ENCODE measurements around the gene CAMKK2. TPM values are rescaled to one million over a fixed set of nuclear protein-coding genes. Genes with fewer than 3 reads are reported as not detected.
A peak's percentile ranks its signal among the peaks of the same experiment; 100 is the strongest.

The CAMKK2 gene
- polyA plus RNA-seq, 1 donor from 2014 or later, result 29.2 TPM

GRCh38 chr12:121188227-121188626 lies 108.3 kb downstream of the CAMKK2 start:
- Histone ChIP-seq H3K4me3 (ENCODE audit: low read length) (peak overlapping the region; percentile 22), H2AFZ (ENCODE audit: low read depth, low read length) (no peak overlapping the region), H3K9ac (ENCODE audit: low read length) (no peak overlapping the region), H3K27ac (ENCODE audit: low read length) (no peak overlapping the region), H3K9me2 (ENCODE audit: insufficient read depth, low read length) (no peaks in the 10 kb centered on the region), H4K20me1 (ENCODE audit: insufficient read depth) (no peaks in the 10 kb centered on the region), H3K36me3 (ENCODE audit: insufficient read depth, low read length) (no peaks in the 10 kb centered on the region), H3F3A (ENCODE audit: insufficient read depth, low read length, poor library complexity, severe bottlenecking) (no peaks in the 10 kb centered on the region), H3K27me3 (ENCODE audit: insufficient read depth, low read depth, low read length) (no peaks in the 10 kb centered on the region), H3K79me2 (replicated peaks; ENCODE audit: insufficient read depth, low read length) (no peaks in the 10 kb centered on the region), H3K9me3 (ENCODE audit: low read length) (no peaks in the 10 kb centered on the region), H3K4me2 (ENCODE audit: low read length) (peak overlapping the region; percentile 56)
- no peak for TF ChIP-seq EZH2 (IDR thresholded peaks at IDR 0.05; ENCODE audit: borderline replicate concordance, insufficient read depth, low read length, poor library complexity, severe bottlenecking)
- no peak for TF ChIP-seq POLR2AphosphoS5 (IDR thresholded peaks at IDR 0.05)
- no peak for TF ChIP-seq SMC3 (conservative IDR thresholded peaks at IDR 0.05; ENCODE audit: poor library complexity)
- no peak for TF ChIP-seq TAF1 (IDR thresholded peaks at IDR 0.05; ENCODE audit: low read depth)
- TF ChIP-seq CTCF (IDR thresholded peaks at IDR 0.05; ENCODE audit: poor library complexity, severe bottlenecking), result no peak
- TF ChIP-seq REST (IDR thresholded peaks at IDR 0.05; ENCODE audit: borderline replicate concordance), result no peak
- no peak for TF ChIP-seq MXI1 (conservative IDR thresholded peaks at IDR 0.05; ENCODE audit: poor library complexity, severe bottlenecking)
- TF ChIP-seq EP300 (conservative IDR thresholded peaks at IDR 0.05; ENCODE audit: poor library complexity, severe bottlenecking), result no peak
- no peak for TF ChIP-seq RAD21 (conservative IDR thresholded peaks at IDR 0.05)

Other genes starting within 250 kb of the CAMKK2 start
- gene P2RX7, start 163.8 kb downstream of the CAMKK2 start, polyA plus RNA-seq, result not detected in 2 replicates
- 5.0 and 5.8 TPM in 2 replicates for gene P2RX4, start 86.6 kb downstream of the CAMKK2 start, polyA plus RNA-seq
- gene ANAPC5, start 55.7 kb upstream of the CAMKK2 start, polyA plus RNA-seq, result 199 and 272 TPM in 2 replicates
- gene RNF34, start 103.4 kb upstream of the CAMKK2 start, polyA plus RNA-seq, result 64.0 and 68.8 TPM in 2 replicates